HG02642 (cell line): ENCODE results near the gene KDM5B.
A peak's percentile ranks its signal among the peaks of the same experiment; 100 is the strongest.
"Not testable (repeated sequence)": the region's sequence is repeated elsewhere in the genome, so short reads cannot be mapped to it uniquely, and the experiment has no call there.

ENCODE experiments used
- ATAC-seq: cut with Tn5 transposase; IDR thresholded peaks from one replicate; pipeline ENCODE4 v1.9.1; 2021; ENCODE audit warnings: mild to moderate bottlenecking; ENCODE audit not compliant: unreplicated experiment, poor library complexity

KDM5B gene

DNA sequence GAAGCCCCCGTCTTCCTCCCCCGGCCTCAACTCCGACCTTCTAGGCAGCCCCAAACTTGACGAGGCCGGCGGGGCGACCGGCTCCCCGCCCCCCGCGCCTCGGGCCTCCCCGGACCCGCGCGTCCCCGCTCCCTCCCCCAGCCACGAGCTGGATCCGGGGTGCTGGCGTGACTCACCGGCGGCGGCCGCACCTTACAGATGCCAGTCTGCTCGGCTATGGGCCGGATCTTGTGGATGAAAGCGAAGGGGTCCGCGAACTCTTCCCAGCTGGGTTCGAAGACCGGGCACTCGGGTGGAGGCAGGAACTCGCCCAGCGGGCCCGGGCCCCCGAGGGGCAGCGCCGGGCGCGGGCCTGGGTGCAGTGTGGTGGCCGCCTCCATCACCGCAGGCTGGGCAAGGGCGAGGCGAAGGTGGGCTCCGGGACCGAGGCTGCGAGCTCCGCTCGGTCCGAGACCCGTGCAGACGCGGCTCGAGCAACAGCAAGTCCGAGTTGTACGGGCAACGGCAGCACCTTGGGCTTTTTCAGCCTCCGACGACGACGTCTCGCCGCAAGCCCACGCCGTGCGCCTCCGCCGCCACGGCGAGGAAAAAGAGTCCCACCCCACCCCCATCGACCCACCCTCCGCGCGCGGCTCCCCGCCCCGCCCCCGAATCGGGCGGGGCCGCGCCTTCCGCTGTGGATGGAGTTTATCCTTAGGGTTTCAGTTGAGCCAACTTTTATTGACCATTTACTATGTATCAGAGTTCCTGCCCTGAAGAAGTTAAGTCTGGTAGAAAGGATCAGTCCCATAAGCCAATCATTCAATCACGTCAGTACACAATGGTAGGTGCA lies at the start of gene KDM5B:
Gene KDM5B (minus strand): TSS at position 496 of the 832 bp plus-strand sequence. CDS start 116 bp downstream, at position 380.
- no peak for ATAC-seq

- ATAC-seq = no peak
Observed at GRCh38 chr1:202857136-202857610, 49.0 kb upstream of the KDM5B start.

GRCh38 chr1:202856014-202856413 lies 47.8 kb upstream of the KDM5B start:
- ATAC-seq = no peak

DNA sequence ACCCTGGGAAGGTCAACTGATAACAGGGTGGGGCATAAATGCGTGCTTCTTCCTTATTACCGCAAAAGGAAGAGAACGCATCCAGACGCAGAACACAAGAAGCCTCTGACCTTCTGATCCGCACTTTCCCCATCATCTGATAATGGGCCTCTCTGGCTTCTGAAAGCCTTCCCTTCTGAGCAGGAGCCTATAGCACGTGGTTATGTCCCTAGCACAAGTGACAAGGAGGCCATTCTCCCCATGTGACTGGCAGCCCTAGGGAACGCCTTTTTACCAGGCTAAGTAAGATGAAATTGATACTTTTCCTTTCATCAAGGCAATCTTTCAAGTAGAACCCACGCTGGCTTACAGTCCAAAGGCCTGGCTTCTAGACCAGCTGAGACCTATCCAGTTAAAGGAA lies 46.6 kb upstream of the KDM5B start:
- no peak for ATAC-seq

- ATAC-seq = no peak
Observed at GRCh38 chr1:202852163-202852904, 44.1 kb upstream of the KDM5B start.

DNA sequence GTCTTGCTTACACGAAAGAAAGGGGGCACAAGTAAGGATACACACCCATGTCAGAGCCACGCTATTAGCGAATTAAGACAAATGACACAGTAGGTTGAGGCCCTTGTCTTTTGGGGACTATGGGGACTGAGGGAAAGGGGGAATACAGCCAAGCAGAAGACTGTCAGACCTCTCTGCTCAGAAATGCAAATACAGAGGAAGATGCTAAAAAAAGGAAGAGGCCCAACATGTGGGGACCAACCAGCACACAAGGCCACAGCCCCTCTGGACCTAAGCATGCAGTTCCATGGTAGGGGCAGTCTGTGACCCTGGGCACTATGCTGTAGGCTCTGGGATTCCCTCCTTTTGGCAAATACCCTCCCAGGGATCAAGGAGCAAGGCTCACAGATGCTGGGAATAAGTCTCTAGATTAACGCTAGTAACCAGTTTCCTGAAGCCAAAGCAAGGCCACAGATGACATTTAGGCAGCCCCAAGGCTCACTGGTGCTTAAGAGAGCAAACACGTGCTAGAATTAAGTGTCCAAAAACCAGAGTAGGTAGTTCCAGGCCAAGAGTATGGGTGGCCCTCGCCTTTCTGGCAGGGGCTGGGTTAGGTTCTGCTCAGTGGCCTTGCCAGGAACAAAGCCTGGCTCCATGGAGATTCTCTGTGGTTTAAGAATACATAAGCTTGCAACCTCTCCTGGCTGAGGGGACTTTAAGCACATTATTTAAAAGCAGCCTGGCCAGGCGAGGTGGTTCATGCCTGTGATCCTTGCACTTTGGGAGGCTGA lies 42.6 kb upstream of the KDM5B start:
- ATAC-seq = no peak

GRCh38 chr1:202848191-202848542 lies 39.9 kb upstream of the KDM5B start:
- ATAC-seq = peak; percentile 71

GRCh38 chr1:202844935-202845334 lies 36.7 kb upstream of the KDM5B start:
- ATAC-seq = no peak

- ATAC-seq = no peak
Observed at GRCh38 chr1:202844259-202844658, 36.0 kb upstream of the KDM5B start.

DNA sequence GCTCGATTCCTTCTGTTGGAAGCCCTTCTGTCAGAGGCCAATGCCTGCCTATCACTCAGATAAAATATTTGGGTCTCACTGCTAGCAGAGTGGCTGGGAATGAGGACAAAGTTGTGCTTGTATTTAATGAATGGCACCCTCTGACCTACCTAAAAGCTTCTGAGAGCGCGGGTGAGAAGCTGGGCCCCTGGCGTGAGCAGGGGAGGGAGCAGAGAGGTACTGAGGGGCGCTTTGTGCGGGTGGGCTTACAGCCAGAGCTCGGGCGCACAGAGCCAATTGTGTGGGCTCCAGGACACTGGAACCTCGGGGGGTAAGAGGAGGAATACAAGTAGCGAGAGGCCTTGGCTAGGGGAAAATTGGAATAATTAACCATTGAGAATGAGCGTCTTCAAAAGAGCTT lies 34.9 kb upstream of the KDM5B start:
- ATAC-seq = no peak

DNA sequence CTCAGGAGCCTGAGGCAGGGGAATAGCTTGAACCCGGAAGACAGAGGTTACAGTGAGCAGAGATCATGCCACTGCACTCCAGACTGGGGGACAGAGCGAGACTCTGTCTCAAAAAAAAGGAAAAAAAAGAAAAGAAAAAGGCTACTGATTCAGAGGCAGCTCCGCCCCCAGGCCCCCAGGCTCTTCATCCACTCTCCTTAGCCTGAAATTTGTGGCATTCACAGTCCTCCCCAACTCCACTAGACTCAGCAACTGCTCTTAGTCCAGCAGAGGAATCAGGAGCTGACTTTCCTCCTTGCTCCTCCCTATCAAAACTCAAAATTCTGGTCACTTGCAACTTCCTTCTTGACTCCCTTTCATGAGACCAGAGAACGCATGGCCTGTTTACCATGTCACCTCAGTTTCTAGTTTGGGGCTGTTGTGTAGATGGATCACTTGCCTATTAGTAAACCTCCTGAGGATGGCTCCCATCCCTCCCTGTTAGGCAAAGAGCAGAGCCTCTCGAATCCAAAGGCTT lies 29.6 kb upstream of the KDM5B start:
- ATAC-seq = no peak

DNA sequence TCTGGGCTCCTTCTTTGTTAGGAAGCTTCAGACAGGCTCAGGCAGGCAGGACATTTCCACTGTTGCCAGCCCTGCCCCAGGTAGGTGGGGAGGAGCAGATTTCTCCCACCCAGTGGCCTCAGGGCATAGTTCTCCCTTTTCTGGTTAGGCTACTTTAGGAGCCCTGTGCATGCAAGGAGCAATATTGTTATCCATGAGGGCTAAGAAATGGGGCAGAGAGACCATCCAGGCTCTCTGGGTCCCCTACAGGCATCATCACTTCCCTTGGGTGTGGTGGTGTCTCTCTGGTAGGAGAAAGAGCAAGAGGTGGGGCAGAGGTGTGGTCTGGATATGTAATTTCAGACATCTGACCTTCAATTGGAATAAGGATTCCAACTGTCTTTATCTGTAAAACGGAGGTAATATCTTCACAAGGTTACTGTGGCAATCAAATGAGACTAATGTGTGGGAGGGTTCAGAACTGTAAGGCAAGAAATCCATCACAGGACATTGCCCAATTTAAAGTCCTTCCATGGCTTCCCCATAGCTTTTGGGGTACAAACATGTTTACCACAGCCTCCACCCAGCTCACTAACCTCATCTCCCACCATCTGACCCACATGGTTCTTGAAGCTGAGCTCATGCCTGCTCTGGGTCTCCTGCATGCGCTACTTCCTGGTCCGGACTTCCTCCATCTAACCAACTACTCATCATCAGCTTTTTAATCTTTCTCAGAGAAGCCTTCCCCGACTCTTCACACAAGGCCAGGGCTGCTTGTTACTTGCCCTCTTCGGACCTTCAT lies 28.6 kb upstream of the KDM5B start:
- no peak for ATAC-seq

DNA sequence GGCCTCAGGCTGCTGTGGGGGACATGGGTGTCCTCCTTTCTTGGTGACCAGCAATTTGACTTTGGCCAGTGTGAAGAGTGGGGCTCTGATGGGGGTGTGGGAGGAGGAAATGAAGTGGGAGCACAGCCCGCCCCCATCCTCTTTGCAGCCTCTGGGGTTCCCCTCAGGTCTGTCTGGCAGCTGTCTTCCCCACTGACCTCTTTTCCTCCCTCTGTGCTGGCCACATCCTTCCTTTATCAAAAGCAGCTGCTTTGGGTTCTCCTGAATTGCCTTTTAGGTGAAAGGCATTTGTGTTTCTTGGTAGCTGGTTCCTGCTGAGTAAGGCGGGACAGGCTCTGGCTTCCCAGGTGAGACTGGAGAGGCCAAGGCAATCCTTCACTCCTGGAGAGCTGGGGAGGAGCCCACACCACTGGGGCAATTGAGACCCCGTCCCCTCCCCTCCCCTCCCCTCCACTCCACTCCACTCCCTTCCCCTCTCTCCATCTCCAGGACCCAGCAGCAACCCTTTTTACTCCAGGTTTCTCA lies 27.4 kb upstream of the KDM5B start:
- no peak for ATAC-seq

DNA sequence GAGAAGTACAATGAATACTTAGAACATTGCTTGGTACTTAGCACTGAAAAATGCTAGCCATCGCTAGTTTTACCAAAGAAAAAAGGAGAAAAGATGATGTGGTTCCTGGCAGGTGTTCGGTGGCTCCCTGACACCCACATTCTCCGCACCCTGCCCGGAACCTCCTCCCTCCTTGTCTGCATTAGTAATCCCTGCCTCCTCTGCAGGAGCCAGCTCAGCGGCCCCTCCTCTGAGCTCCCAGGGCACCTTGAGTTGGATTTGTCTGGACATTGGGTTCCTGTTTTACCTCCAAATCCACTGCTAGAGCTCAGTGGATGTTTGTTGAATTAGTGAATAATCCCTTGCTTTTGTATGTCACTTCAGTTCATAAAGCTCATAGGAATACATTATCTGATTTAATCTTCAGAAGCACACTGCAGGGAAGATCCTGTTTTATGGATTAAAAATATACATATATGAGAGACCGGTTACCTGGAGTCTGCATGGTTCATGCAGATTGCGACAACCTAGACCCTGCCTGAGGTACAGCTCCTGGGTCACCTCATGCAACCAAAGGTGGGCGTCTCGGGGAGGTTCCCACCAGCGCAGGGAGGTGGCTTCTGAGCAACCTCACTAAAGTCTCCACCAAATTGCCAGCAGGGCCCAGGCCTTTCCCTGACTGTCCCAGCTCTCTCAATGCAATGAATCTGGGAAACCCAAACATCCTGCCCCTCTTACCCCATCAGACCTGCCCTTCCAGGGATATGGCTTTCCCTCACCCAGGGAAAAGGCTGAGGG lies 26.7 kb upstream of the KDM5B start:
- ATAC-seq = no peak

DNA sequence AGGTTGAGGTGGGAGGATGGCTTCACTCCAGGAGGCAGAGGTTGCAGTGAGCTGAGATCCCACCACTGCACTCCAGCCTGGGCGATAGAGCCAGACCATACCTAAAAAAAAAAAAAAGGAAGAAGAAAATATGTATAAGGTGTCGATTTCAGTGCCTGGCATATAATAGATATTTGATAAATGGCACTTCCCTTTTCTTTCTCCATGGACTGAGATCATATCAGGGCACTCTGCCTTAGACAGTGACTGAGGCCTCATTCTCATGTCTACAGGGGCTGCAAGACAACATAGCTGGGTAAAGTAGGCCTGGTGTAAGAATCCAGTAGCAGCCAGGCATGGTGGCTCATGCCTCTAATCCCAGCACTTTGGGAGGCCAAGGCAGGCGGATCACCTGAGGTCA lies 23.7 kb upstream of the KDM5B start:
- ATAC-seq = no peak

DNA sequence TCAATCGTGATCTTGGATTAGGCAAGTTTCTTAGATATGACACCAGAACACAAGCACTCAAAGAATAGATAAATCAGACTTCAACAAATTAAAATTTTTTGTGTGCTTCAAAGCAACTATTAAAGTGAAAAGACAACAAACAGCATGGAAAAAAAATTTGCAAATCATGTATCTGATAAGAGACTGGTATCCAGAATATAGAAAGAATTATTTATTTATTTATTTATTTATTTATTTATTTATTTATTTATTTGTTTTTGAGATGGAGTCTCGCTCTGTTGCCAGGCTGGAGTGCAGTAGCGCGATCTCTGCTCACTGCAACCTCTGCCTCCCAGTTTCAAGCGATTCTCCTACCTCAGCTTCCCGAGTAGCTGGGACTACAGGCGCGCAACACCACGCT lies 21.0 kb upstream of the KDM5B start:
- ATAC-seq = not testable (repeated sequence)

DNA sequence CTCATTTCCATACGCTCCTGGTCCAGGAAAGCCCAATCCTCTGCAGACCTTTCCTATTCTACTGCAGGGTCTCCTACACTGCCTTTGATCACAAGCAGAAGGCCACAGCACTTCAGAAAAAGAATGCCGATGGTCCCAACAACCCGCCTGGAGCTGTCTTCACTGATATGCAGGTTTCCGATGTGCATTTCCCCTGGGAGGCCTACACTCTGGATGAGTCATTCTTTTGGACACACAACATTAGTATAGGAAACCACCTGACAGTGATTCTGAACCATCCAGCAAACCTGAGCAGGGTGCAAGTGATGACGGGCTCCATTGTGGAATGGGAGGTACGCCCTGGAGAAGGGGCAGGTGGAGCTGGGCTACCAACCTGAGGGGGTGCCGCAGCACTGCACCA lies 17.5 kb upstream of the KDM5B start:
- no peak for ATAC-seq

GRCh38 chr1:202821467-202821866 lies 13.2 kb upstream of the KDM5B start:
- ATAC-seq = no peak

- no peak for ATAC-seq
Observed at GRCh38 chr1:202818819-202819218, 10.6 kb upstream of the KDM5B start.
